Inferior parietal cortex (tissue), 1 donor: ENCODE results near the gene SLC22A14.
"Not testable (repeated sequence)": the region's sequence is repeated elsewhere in the genome, so short reads cannot be mapped to it uniquely, and the experiment has no call there.

ENCODE experiments used
- DNase-seq: peaks from one replicate; pipeline ENCODE4 v3.0.0-alpha.2; 2016; ENCODE audit errors: extremely low spot score

Gene SLC22A14

GRCh38 chr3:38281895-38282686 lies at the start of gene SLC22A14:
Gene SLC22A14 (plus strand): TSS chr3:38282294. CDS start chr3:38306027, 23,733 bp downstream.
- DNase-seq = no peak

GRCh38 chr3:38232701-38233100 lies 49.4 kb upstream of the SLC22A14 start:
- DNase-seq = no peak

- no peak for DNase-seq
These were observed 46.6 kb upstream of the SLC22A14 start for GRCh38 chr3:38235466-38235865.

- DNase-seq = no peak
These were observed 43.6 kb upstream of the SLC22A14 start for GRCh38 chr3:38238416-38239008.

- DNase-seq = not testable (repeated sequence)
These were observed 39.3 kb upstream of the SLC22A14 start for GRCh38 chr3:38242812-38243211.

GRCh38 chr3:38245930-38246329 lies 36.2 kb upstream of the SLC22A14 start:
- DNase-seq = no peak

GRCh38 chr3:38247366-38248035 lies 34.6 kb upstream of the SLC22A14 start:
- no peak for DNase-seq

GRCh38 chr3:38250198-38250597 lies 31.9 kb upstream of the SLC22A14 start:
- DNase-seq = no peak

- no peak for DNase-seq
These were observed 30.9 kb upstream of the SLC22A14 start for GRCh38 chr3:38251197-38251596.

- DNase-seq = no peak
These were observed 28.4 kb upstream of the SLC22A14 start for GRCh38 chr3:38253704-38254103.

GRCh38 chr3:38254872-38255271 lies 27.2 kb upstream of the SLC22A14 start:
- DNase-seq = no peak

GRCh38 chr3:38255627-38256026 lies 26.5 kb upstream of the SLC22A14 start:
- no peak for DNase-seq

GRCh38 chr3:38257583-38257982 lies 24.5 kb upstream of the SLC22A14 start:
- DNase-seq = no peak

- no peak for DNase-seq
These were observed 21.6 kb upstream of the SLC22A14 start for GRCh38 chr3:38260474-38260873.

- DNase-seq = no peak
These were observed 17.7 kb upstream of the SLC22A14 start for GRCh38 chr3:38264353-38264771.

- DNase-seq = no peak
These were observed 17.3 kb upstream of the SLC22A14 start for GRCh38 chr3:38264779-38265178.

- no peak for DNase-seq
These were observed 16.3 kb upstream of the SLC22A14 start, which contains the start of gene SLC22A13 for GRCh38 chr3:38265604-38266307. Gene SLC22A13 (plus strand): TSS chr3:38265812. CDS start chr3:38265861, 49 bp downstream.

- DNase-seq = no peak
These were observed 15.3 kb upstream of the SLC22A14 start for GRCh38 chr3:38266810-38267209.

- DNase-seq = no peak
These were observed 14.4 kb upstream of the SLC22A14 start for GRCh38 chr3:38267662-38268061.

- no peak for DNase-seq
These were observed 14.0 kb upstream of the SLC22A14 start for GRCh38 chr3:38268087-38268486.

- DNase-seq = no peak
These were observed 13.6 kb upstream of the SLC22A14 start for GRCh38 chr3:38268522-38268921.

- DNase-seq = no peak
These were observed 11.5 kb upstream of the SLC22A14 start for GRCh38 chr3:38270606-38271005.
